Panc1 (cell line): ENCODE results near the gene MIA2. TPM values are rescaled to one million over a fixed set of nuclear protein-coding genes. Genes with fewer than 3 reads are reported as not detected.

Experiments
- ATAC-seq: fragments of 200-7000 bp; cut with Tn5 transposase; 2 replicates; pipeline ENCODE4 v1.9.1; 2020; ENCODE audit warnings: mild to moderate bottlenecking, moderate library complexity
- BruUV-seq: library from RNA; stranded (reverse); fragments of 400-500 nt; replicated peaks from 2 replicates; lab custom pipeline; 2021; lab: Mats Ljungman, UMichigan
- CTCF ChIA-PET: fragments of 300-600 bp; sonication (Branson Sonifier 250); formaldehyde crosslinking; loops from one replicate; lab custom pipeline; 2022; ENCODE audit warnings: antibody characterized with exemption; lab: Charles Lee
- POLR2A ChIA-PET: fragments of 300-600 bp; sonication (Branson Sonifier 250); formaldehyde crosslinking; loops from one replicate; lab custom pipeline; 2022; ENCODE audit warnings: antibody characterized with exemption; lab: Charles Lee
- DNase-seq: peaks from one replicate; pipeline ENCODE4 v3.0.0-alpha.2; 2010; ENCODE audit warnings: low read depth, low spot score
- H3K27ac ChIP-seq: 2 replicates; pipeline ENCODE4 v1.5.1; 2011; ENCODE audit warnings: mild to moderate bottlenecking, low read length, inconsistent platforms
- H3K27me3 ChIP-seq: fragments of 200-500 bp; sonication (Bioruptor generic); 2 replicates; pipeline ENCODE4 v1.6.0; 2014; ENCODE audit warnings: low read length, inconsistent platforms; ENCODE audit not compliant: control insufficient read depth, insufficient read depth
- H3K36me3 ChIP-seq: fragments of 200-500 bp; sonication (Bioruptor generic); 2 replicates; pipeline ENCODE4 v1.5.1; 2014; ENCODE audit warnings: inconsistent platforms, mild to moderate bottlenecking, low read length, moderate library complexity; ENCODE audit not compliant: control insufficient read depth, insufficient read depth
- H3K4me1 ChIP-seq: 2 replicates; pipeline ENCODE4 v1.5.1; 2011; ENCODE audit warnings: inconsistent platforms, mild to moderate bottlenecking, low read length, moderate library complexity; ENCODE audit not compliant: control insufficient read depth, insufficient read depth
- H3K4me3 ChIP-seq, 2 experiments: 2 replicates each; pipeline ENCODE4 v1.5.1; 2011 to 2012; ENCODE audit warnings: low read depth in 2 of 2, low read length in 2 of 2, mild to moderate bottlenecking in 2 of 2, inconsistent platforms in 1 of 2, moderate library complexity in 1 of 2
- H3K9me3 ChIP-seq: fragments of 200-500 bp; sonication (Bioruptor generic); 2 replicates; pipeline ENCODE4 v1.5.1; 2014; ENCODE audit warnings: low read depth, mild to moderate bottlenecking, inconsistent platforms, low read length, moderate library complexity; ENCODE audit not compliant: control insufficient read depth, insufficient read depth
- CTCF ChIP-seq: fragments of 450-650 bp; IDR thresholded peaks from 2 replicates; pipeline ENCODE4 v1.5.1; 2017; ENCODE audit warnings: mild to moderate bottlenecking
- POLR2AphosphoS5 ChIP-seq: IDR thresholded peaks from 2 replicates; pipeline ENCODE4 v1.6.1; 2012; ENCODE audit warnings: mild to moderate bottlenecking, low read depth, low read length, moderate library complexity
- REST ChIP-seq, 2 experiments: IDR thresholded peaks; 2 replicates each; pipeline ENCODE4 v1.6.1; 2011 to 2012; ENCODE audit warnings: low read depth in 2 of 2, control low read depth in 1 of 2, low read length in 1 of 2, mild to moderate bottlenecking in 1 of 2, moderate library complexity in 1 of 2; ENCODE audit not compliant: insufficient read depth in 1 of 2
- SIN3A ChIP-seq: IDR thresholded peaks from 2 replicates; pipeline ENCODE4 v1.6.1; 2012; ENCODE audit warnings: low read depth, mild to moderate bottlenecking, low read length, moderate library complexity, borderline replicate concordance; ENCODE audit not compliant: insufficient read depth
- TCF7L2 ChIP-seq: IDR thresholded peaks from 2 replicates; pipeline ENCODE4 v1.6.1; 2011; ENCODE audit warnings: mild to moderate bottlenecking, low read depth, low read length, inconsistent platforms
- in situ Hi-C: cut with HindIII; loops from 2 replicates; pipeline ENCODE4 v1.10.0; 2016; ENCODE audit warnings: low sequenced_read_pairs, low pct_unique_long_range_greater_than_20kb
- intact Hi-C: fragments of 100-400 bp; cut with micrococcal nuclease; formaldehyde crosslinking; loops from one replicate; pipeline ENCODE4 v1.10.0; 2022; ENCODE audit not compliant: unreplicated experiment
- total RNA-seq: library from RNA; stranded (reverse); gene quantifications from one replicate; pipeline ENCODE4 v1.2.1, GENCODE V29; 2021; ENCODE audit not compliant: unreplicated experiment

MIA2 gene
- total RNA-seq, 1 experiment from 2014 or later = 19.2 TPM

DNA sequence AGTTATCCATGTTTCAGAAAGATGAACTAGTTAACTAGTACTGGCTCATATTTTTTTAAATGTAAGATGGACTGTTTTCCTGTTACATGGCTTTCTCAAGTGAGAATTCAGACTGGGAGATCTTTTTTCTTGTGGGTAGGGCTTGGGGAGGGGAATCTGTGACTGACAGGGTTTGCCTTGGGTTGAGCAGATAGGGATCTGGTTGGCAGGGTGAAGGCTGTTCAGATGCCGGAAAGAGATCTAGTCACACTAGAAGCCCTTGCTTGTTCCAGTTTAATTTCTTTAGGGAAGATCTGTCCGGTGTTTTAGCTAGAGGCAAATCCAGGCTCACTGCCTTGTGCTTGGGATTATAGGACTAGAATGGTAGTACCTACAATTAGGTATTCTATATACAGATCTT, 135.3 kb downstream of the MIA2 start:
- Histone ChIP-seq H3K27ac (no peak overlapping the region), H3K4me3 (no peak overlapping the region), H3K9me3 (no peaks in the 10 kb centered on the region), H3K27me3 (no peaks in the 10 kb centered on the region), H3K36me3 (no peaks in the 10 kb centered on the region), H3K4me1 (no peaks in the 10 kb centered on the region; the same call in 1 of the 2 replicates)
- BruUV-seq = no TSS peak
- in situ Hi-C loops = no loop called here
- POLR2A ChIA-PET = no interaction called here
- ATAC-seq (no peak), DNase-seq (no peak)
- TF ChIP-seq POLR2AphosphoS5 (no peak), TCF7L2 (no peak), REST (IDR thresholded peaks at IDR 0.05; ENCODE audit: insufficient read depth in 1 of 2, low read depth in 2 of 2, low read length in 1 of 2) (no peak), CTCF (no peak), SIN3A (no peak)
- CTCF ChIA-PET = interaction anchor here (0.6 kb wide), 1 partner anchor 44 kb away, joined by 5 read pairs; no protein-coding TSS in a partner anchor
- intact Hi-C loops = loop anchor here (5.0 kb wide), 2 partner anchors 137 to 262 kb away; partner anchors contain the start of gene MIA2

- CTCF ChIA-PET = no interaction called here
- H3K4me3 ChIP-seq = no peak overlapping the region
- no peaks in the 10 kb centered on the region for H3K9me3 ChIP-seq
- H3K27me3 ChIP-seq = no peaks in the 10 kb centered on the region
- ATAC-seq (no peak), DNase-seq (no peak)
- in situ Hi-C loops (no loop called here), intact Hi-C loops (no loop called here)
- no peak overlapping the region for H3K27ac ChIP-seq
- H3K4me1 ChIP-seq = no peaks in the 10 kb centered on the region; the same call in 1 of the 2 replicates
- H3K36me3 ChIP-seq = no peaks in the 10 kb centered on the region
- no peak for TF ChIP-seq CTCF
- TF ChIP-seq POLR2AphosphoS5 = no peak
- TF ChIP-seq TCF7L2 = no peak
- TF ChIP-seq SIN3A = no peak
- TF ChIP-seq REST (IDR thresholded peaks at IDR 0.05; ENCODE audit: insufficient read depth in 1 of 2, low read depth in 2 of 2, low read length in 1 of 2) = no peak
- POLR2A ChIA-PET = no interaction called here
- no TSS peak for BruUV-seq
Measured at GRCh38 chr14:39370415-39370814, 136.7 kb downstream of the MIA2 start.
